Body of pancreas (tissue), 4 donors: Measurements from ENCODE around the gene TFPI2. TPM values are rescaled to one million over a fixed set of nuclear protein-coding genes. Genes with fewer than 3 reads are reported as not detected.

ENCODE experiments used
- ATAC-seq: fragments of 150-250 bp; one replicate; pipeline ENCODE4 v1.9.1; 2016
- DNase-seq, 4 donors: peaks; one replicate each; pipeline ENCODE4 v3.0.0-alpha.2; 2019
- H3K27ac ChIP-seq, 4 donors: fragments of 200-600 bp; sonication (generic); 1 replicate in 3 of 4; 2 replicates in 1 of 4; pipeline versions ENCODE4 v1.5.1 to v1.6.1; 2016 to 2019; ENCODE audit warnings: mild to moderate bottlenecking in 1 of 4, mixed read lengths in 1 of 4, moderate library complexity in 1 of 4
- H3K27me3 ChIP-seq, 2 donors: fragments of 200-600 bp; sonication (generic); one replicate each; pipeline ENCODE4 v1.6.0; 2016; ENCODE audit warnings: mild to moderate bottlenecking in 1 of 2
- H3K36me3 ChIP-seq, 2 donors: fragments of 200-600 bp; sonication (generic); replicated peaks in 1 of 2; 2 replicates each; pipeline ENCODE4 v1.5.1; 2016; ENCODE audit warnings: low read depth in 2 of 2; ENCODE audit not compliant: insufficient read depth in 1 of 2
- H3K4me1 ChIP-seq: fragments of 200-600 bp; sonication (generic); one replicate; pipeline ENCODE4 v1.6.0; 2016
- H3K4me3 ChIP-seq, 2 donors: fragments of 200-600 bp; sonication (generic); 1 replicate in 1 of 2; 2 replicates in 1 of 2; pipeline ENCODE4 v1.5.1; 2016 to 2019
- H3K9me3 ChIP-seq, 3 donors: fragments of 200-600 bp; sonication (generic); 1 replicate in 2 of 3; 2 replicates in 1 of 3; pipeline ENCODE4 v1.5.1; 2016
- POLR2A ChIP-seq, 3 donors: fragments of 450-650 bp; IDR thresholded peaks; one replicate each; pipeline ENCODE4 v1.6.1; 2016; ENCODE audit warnings: antibody characterized with exemption in 3 of 3, mild to moderate bottlenecking in 2 of 3
- WGBS, 2 donors: methylation state at CpG; one replicate each; pipeline ENCODE4 v1.1.5; 2017; 5-methylcytosine and 5-hydroxymethylcytosine counted together
- intact Hi-C: fragments of 100-400 bp; cut with DNase I; formaldehyde crosslinking; loops from one replicate; pipeline ENCODE4 v1.15.1; 2023
- total RNA-seq, 2 donors: library from RNA; depleted of rRNA; stranded (reverse); fragments of >200 nt; gene quantifications; one replicate each; pipeline ENCODE4 v1.1.0, GENCODE V29; 2016
- TF ChIP-seq, protein P1 (sequence below), 7 experiments: fragments of 450-650 bp in 4 of 7; fragments of 200-600 bp in 3 of 7; sonication (generic) in 3 of 7; IDR thresholded peaks; one replicate each; pipeline ENCODE4 v1.5.1; 2016 to 2019; ENCODE audit warnings: antibody characterized with exemption in 7 of 7

Gene TFPI2
- total RNA-seq, 2 donors from 2014 or later, result 3.3 to 10.9 TPM

DNA sequence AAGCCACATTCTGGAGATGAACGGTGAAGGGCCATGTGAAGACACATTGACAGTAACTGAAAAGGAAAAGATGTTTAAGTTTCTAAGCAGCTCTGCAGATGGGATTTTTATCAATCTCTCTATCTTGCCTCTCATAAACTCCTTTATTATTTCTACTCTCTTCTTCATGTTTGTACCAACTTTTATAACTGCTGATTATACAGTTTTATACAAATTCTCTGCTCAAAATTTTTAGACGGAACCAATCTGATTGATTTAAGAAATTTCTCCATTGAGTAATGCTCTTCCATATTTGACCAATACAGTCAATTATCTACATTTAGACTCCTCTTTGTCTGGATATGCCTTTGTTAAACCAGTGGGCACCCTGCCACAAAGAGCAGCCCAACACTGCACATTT, 31.7 kb downstream of the TFPI2 start:
- H3K4me3 ChIP-seq, result no peak overlapping the region
- WGBS, 2 donors, result 69 to 81% methylated on average over 2 of the region's 2 CpGs
- TF ChIP-seq, protein P1, sequence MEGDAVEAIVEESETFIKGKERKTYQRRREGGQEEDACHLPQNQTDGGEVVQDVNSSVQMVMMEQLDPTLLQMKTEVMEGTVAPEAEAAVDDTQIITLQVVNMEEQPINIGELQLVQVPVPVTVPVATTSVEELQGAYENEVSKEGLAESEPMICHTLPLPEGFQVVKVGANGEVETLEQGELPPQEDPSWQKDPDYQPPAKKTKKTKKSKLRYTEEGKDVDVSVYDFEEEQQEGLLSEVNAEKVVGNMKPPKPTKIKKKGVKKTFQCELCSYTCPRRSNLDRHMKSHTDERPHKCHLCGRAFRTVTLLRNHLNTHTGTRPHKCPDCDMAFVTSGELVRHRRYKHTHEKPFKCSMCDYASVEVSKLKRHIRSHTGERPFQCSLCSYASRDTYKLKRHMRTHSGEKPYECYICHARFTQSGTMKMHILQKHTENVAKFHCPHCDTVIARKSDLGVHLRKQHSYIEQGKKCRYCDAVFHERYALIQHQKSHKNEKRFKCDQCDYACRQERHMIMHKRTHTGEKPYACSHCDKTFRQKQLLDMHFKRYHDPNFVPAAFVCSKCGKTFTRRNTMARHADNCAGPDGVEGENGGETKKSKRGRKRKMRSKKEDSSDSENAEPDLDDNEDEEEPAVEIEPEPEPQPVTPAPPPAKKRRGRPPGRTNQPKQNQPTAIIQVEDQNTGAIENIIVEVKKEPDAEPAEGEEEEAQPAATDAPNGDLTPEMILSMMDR (IDR thresholded peaks at IDR 0.05), result no peak
- no peak for TF ChIP-seq POLR2A (IDR thresholded peaks at IDR 0.05)
- no peak overlapping the region for H3K27ac ChIP-seq
- DNase-seq (no peak), ATAC-seq (no peak)
- H3K36me3 ChIP-seq, result no peaks in the 10 kb centered on the region
- no peaks in the 10 kb centered on the region for H3K9me3 ChIP-seq
- no peaks in the 10 kb centered on the region for H3K4me1 ChIP-seq
- intact Hi-C loops, result no loop called here
- no peaks in the 10 kb centered on the region for H3K27me3 ChIP-seq

DNA sequence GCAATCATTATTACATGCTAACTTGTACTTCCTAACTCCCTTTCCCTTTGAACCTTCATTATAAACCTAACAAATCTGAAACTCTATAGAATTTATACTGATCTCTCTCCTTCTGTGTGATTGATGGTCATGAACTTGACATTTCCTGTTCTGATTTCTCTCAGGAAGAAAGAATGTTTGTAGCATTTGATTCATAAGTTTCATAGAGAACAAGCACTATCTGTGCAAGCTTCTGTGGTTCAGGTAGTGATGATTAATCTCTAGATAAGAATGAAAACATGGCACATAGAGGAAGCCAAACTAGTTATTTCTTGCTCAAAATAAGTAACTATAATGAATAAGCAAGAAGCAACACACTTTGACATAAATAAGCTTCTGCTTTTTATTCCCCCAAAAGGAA, 34.2 kb downstream of the TFPI2 start:
- H3K4me1 ChIP-seq, result no peaks in the 10 kb centered on the region
- ATAC-seq (no peak), DNase-seq (no peak)
- intact Hi-C loops, result no loop called here
- H3K27ac ChIP-seq, result no peak overlapping the region
- H3K4me3 ChIP-seq, result no peak overlapping the region
- no peaks in the 10 kb centered on the region for H3K27me3 ChIP-seq
- H3K36me3 ChIP-seq, result no peaks in the 10 kb centered on the region
- TF ChIP-seq, protein P1 (IDR thresholded peaks at IDR 0.05), result no peak
- no peak for TF ChIP-seq POLR2A (IDR thresholded peaks at IDR 0.05)
- H3K9me3 ChIP-seq, result no peaks in the 10 kb centered on the region

DNA sequence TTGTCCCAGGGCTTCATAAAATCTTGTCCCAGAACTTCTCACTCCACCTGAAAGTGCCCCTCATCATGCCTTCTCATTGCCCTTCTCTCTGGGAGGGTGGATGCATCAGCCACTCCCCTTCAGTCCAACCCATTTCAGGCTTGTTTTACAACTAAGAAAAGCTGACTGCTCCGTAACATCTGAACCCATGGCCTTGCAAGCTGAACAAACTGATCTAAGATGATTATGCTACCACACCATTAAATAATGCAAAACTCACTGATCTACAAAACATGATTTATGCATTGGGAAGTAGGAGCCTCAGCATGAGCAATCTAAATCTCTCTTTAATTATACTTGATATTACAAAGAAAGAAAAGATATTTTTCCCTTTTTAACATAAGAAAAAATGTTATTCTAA, 34.8 kb downstream of the TFPI2 start:
- H3K27me3 ChIP-seq, result no peaks in the 10 kb centered on the region
- H3K9me3 ChIP-seq, result no peaks in the 10 kb centered on the region
- H3K36me3 ChIP-seq, result no peaks in the 10 kb centered on the region
- no peak for TF ChIP-seq POLR2A (IDR thresholded peaks at IDR 0.05)
- TF ChIP-seq, protein P1 (IDR thresholded peaks at IDR 0.05), result no peak
- H3K4me3 ChIP-seq, result no peak overlapping the region
- 58 to 62% methylated on average over 1 of the region's 1 CpG for WGBS, 2 donors
- H3K4me1 ChIP-seq, result no peaks in the 10 kb centered on the region
- ATAC-seq, result no peak
- no peak for DNase-seq
- no peak overlapping the region for H3K27ac ChIP-seq
- intact Hi-C loops, result no loop called here

DNA sequence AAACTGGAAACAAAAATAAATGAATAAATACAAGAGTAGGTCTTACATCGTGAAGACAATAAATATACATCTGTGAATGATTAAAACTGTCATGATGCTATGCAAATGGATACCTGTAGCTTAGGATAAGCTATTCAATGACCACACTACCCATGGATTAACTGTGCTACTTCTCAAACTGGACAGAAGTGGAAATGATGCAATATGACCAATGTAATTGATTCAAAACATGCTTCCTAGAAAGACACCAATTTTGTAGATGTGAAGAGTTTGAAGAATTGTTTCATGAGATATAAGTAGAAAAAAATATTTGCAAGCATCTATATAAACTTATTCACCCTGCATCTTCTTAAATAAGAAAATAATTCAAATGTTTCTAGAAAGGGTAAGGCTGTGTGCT, 36.1 kb downstream of the TFPI2 start:
- no peaks in the 10 kb centered on the region for H3K27me3 ChIP-seq
- H3K9me3 ChIP-seq, result no peaks in the 10 kb centered on the region
- DNase-seq (no peak), ATAC-seq (no peak)
- 83 to 93% methylated on average over 1 of the region's 1 CpG for WGBS, 2 donors
- no peak for TF ChIP-seq POLR2A (IDR thresholded peaks at IDR 0.05)
- TF ChIP-seq, protein P1 (IDR thresholded peaks at IDR 0.05), result no peak
- no peaks in the 10 kb centered on the region for H3K4me1 ChIP-seq
- H3K36me3 ChIP-seq, result no peaks in the 10 kb centered on the region
- no peak overlapping the region for H3K27ac ChIP-seq
- intact Hi-C loops, result no loop called here
- no peak overlapping the region for H3K4me3 ChIP-seq

DNA sequence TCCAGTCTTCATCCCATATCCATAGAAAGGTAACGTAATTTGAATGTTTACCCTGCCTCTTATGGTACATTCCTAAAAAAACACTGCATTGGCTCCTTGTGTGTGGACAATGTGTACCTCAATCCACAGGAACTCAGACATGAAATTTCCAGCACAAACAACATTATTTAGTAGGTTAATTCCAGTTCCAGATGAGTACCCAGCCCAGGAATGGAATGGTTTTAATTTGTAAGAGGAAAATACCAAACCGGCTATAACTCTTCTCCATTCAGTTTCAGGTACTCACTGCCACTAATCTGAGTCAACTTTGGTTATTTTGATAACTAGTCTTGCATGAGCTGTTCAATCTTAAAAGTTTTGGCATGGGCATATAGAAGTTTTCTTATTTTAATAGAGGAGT, 39.0 kb downstream of the TFPI2 start:
- Histone ChIP-seq H3K4me3 (no peak overlapping the region), H3K36me3 (no peaks in the 10 kb centered on the region), H3K27ac (no peak overlapping the region), H3K27me3 (no peaks in the 10 kb centered on the region), H3K4me1 (no peaks in the 10 kb centered on the region), H3K9me3 (no peaks in the 10 kb centered on the region)
- DNase-seq, result no peak
- intact Hi-C loops, result no loop called here
- TF ChIP-seq, protein P1 (IDR thresholded peaks at IDR 0.05), result no peak
- no peak for TF ChIP-seq POLR2A (IDR thresholded peaks at IDR 0.05)
- WGBS, 2 donors, result 77 to 82% methylated on average over 2 of the region's 2 CpGs
- ATAC-seq, result no peak
